ENCODE data around the gene ASZ1.
"Not testable (repeated sequence)": the region's sequence is repeated elsewhere in the genome, so short reads cannot be mapped to it uniquely, and the experiment has no call there.

The ASZ1 gene

GRCh38 chr7:117427258-117427701, at the start of gene ASZ1:
Gene ASZ1, minus strand, starts transcription at chr7:117427493. Its CDS starts 33 bp downstream, at chr7:117427460.
- no peak for DNase-seq

GRCh38 chr7:117476557-117477215, 49.4 kb upstream of the ASZ1 start:
- DNase-seq: no peak

- DNase-seq: no peak
These were observed 45.0 kb upstream of the ASZ1 start for GRCh38 chr7:117472335-117472734.

- DNase-seq: no peak
These were observed 43.5 kb upstream of the ASZ1 start for GRCh38 chr7:117470777-117471176.

GRCh38 chr7:117468174-117468573, 40.9 kb upstream of the ASZ1 start:
- no peak for DNase-seq

GRCh38 chr7:117460815-117461214, 33.5 kb upstream of the ASZ1 start:
- not testable (repeated sequence) for DNase-seq

- no peak for DNase-seq
These were observed 32.4 kb upstream of the ASZ1 start for GRCh38 chr7:117459735-117460134.

- peak; percentile 23 for DNase-seq
These were observed 31.8 kb upstream of the ASZ1 start for GRCh38 chr7:117458977-117459583.

- DNase-seq: no peak
These were observed 21.4 kb upstream of the ASZ1 start for GRCh38 chr7:117448655-117449054.

- no peak for DNase-seq
These were observed 19.0 kb upstream of the ASZ1 start for GRCh38 chr7:117446220-117446815.

GRCh38 chr7:117445206-117445605, 17.9 kb upstream of the ASZ1 start:
- no peak for DNase-seq

- DNase-seq: no peak
These were observed 17.4 kb upstream of the ASZ1 start for GRCh38 chr7:117444646-117445045.

- no peak for DNase-seq
These were observed 8.3 kb upstream of the ASZ1 start for GRCh38 chr7:117435475-117436043.

- no peak for DNase-seq
These were observed 3.0 kb downstream of the ASZ1 start for GRCh38 chr7:117424090-117424829.

- DNase-seq: not testable (repeated sequence)
These were observed 12.7 kb downstream of the ASZ1 start for GRCh38 chr7:117414591-117414990.

- no peak for DNase-seq
These were observed 14.2 kb downstream of the ASZ1 start for GRCh38 chr7:117412946-117413559.

- no peak for DNase-seq
These were observed 14.9 kb downstream of the ASZ1 start for GRCh38 chr7:117412390-117412789.

GRCh38 chr7:117411539-117411938, 15.8 kb downstream of the ASZ1 start:
- no peak for DNase-seq

GRCh38 chr7:117408831-117409230, 18.5 kb downstream of the ASZ1 start:
- DNase-seq: no peak

GRCh38 chr7:117405519-117405918, 21.8 kb downstream of the ASZ1 start:
- no peak for DNase-seq

GRCh38 chr7:117403737-117404136, 23.6 kb downstream of the ASZ1 start:
- DNase-seq: no peak

- DNase-seq: no peak
These were observed 25.2 kb downstream of the ASZ1 start for GRCh38 chr7:117402109-117402508.

Data from NCI-H774 (cell line).